A204.1 (cell line): ENCODE data around the gene UGT3A1.

Experiments
- FAIRE-seq: peaks from 2 replicates; lab custom pipeline; 2012; peaks lifted over from hg19 to GRCh38; lab: Jason Lieb, UNC

The UGT3A1 gene

GRCh38 chr5:35988529-35988928 lies 2.7 kb downstream of the UGT3A1 start:
- no peak for FAIRE-seq

GRCh38 chr5:35987776-35988175 lies 3.4 kb downstream of the UGT3A1 start:
- no peak for FAIRE-seq

- no peak for FAIRE-seq
Measured at GRCh38 chr5:35979715-35980114, 11.5 kb downstream of the UGT3A1 start.

- FAIRE-seq = peak; percentile 37
Measured at GRCh38 chr5:35976859-35977258, 14.3 kb downstream of the UGT3A1 start.

GRCh38 chr5:35974570-35974969 lies 16.6 kb downstream of the UGT3A1 start:
- FAIRE-seq = no peak

- no peak for FAIRE-seq
Measured at GRCh38 chr5:35971878-35972210, 19.3 kb downstream of the UGT3A1 start.

GRCh38 chr5:35971186-35971877 lies 19.9 kb downstream of the UGT3A1 start:
- no peak for FAIRE-seq

GRCh38 chr5:35963381-35963843 lies 27.8 kb downstream of the UGT3A1 start:
- no peak for FAIRE-seq

GRCh38 chr5:35960328-35960727 lies 30.9 kb downstream of the UGT3A1 start:
- no peak for FAIRE-seq

- no peak for FAIRE-seq
Measured at GRCh38 chr5:35956429-35956828, 34.8 kb downstream of the UGT3A1 start.

GRCh38 chr5:35954175-35954574 lies 37.0 kb downstream of the UGT3A1 start:
- FAIRE-seq = no peak

GRCh38 chr5:35947085-35947484 lies 44.1 kb downstream of the UGT3A1 start:
- FAIRE-seq = no peak

- FAIRE-seq = peak; percentile 32
Measured at GRCh38 chr5:35939639-35940038, 51.6 kb downstream of the UGT3A1 start.

- FAIRE-seq = no peak
Measured at GRCh38 chr5:35938568-35939227, 52.5 kb downstream of the UGT3A1 start, which contains the start of gene CAPSL. TSS of gene CAPSL (minus strand) at chr5:35938622. CDS start at chr5:35921120, 17,502 bp downstream.

- peak; percentile 29 for FAIRE-seq
Measured at GRCh38 chr5:35926389-35927051, 64.7 kb downstream of the UGT3A1 start.

- no peak for FAIRE-seq
Measured at GRCh38 chr5:35924950-35925722, 66.1 kb downstream of the UGT3A1 start.

GRCh38 chr5:35924122-35924949 lies 66.9 kb downstream of the UGT3A1 start:
- no peak for FAIRE-seq

- no peak for FAIRE-seq
Measured at GRCh38 chr5:35922468-35922867, 68.7 kb downstream of the UGT3A1 start.

GRCh38 chr5:35921930-35922329 lies 69.3 kb downstream of the UGT3A1 start:
- FAIRE-seq = no peak

GRCh38 chr5:35920890-35921289 lies 70.3 kb downstream of the UGT3A1 start:
- no peak for FAIRE-seq

GRCh38 chr5:35919191-35919590 lies 72.0 kb downstream of the UGT3A1 start:
- FAIRE-seq = no peak

GRCh38 chr5:35908814-35909213 lies 82.4 kb downstream of the UGT3A1 start:
- FAIRE-seq = no peak
